VCaP (cell line): ENCODE measurements around the gene POMGNT2.

Experiments used
- H3K27ac ChIP-seq: fragments of 450-650 bp; 2 replicates; pipeline ENCODE4 v1.5.1; 2017
- CTCF ChIP-seq: fragments of 450-650 bp; conservative IDR thresholded peaks from 2 replicates; pipeline ENCODE4 v1.5.1; 2017; ENCODE audit warnings: mild to moderate bottlenecking, moderate library complexity

Gene POMGNT2

GRCh38 chr3:43098761-43099160 lies 7.1 kb downstream of the POMGNT2 start:
- H3K27ac ChIP-seq, result no peak overlapping the region
- no peak for TF ChIP-seq CTCF

- TF ChIP-seq CTCF, result no peak
- no peak overlapping the region for H3K27ac ChIP-seq
These were observed 8.3 kb downstream of the POMGNT2 start for GRCh38 chr3:43097400-43098080.

- no peak overlapping the region for H3K27ac ChIP-seq
- no peak for TF ChIP-seq CTCF
These were observed 9.1 kb downstream of the POMGNT2 start for GRCh38 chr3:43096761-43097160.

- no peak overlapping the region for H3K27ac ChIP-seq
- TF ChIP-seq CTCF, result no peak
These were observed 10.5 kb downstream of the POMGNT2 start for GRCh38 chr3:43095370-43095769.

- no peak overlapping the region for H3K27ac ChIP-seq
- no peak for TF ChIP-seq CTCF
These were observed 11.0 kb downstream of the POMGNT2 start for GRCh38 chr3:43094851-43095250.

GRCh38 chr3:43094381-43094780 lies 11.5 kb downstream of the POMGNT2 start:
- no peak overlapping the region for H3K27ac ChIP-seq
- TF ChIP-seq CTCF, result no peak

- H3K27ac ChIP-seq, result no peak overlapping the region
- no peak for TF ChIP-seq CTCF
These were observed 11.9 kb downstream of the POMGNT2 start for GRCh38 chr3:43093974-43094373.
